Loucy (cell line): Measurements from ENCODE around the gene LAPTM5.

Experiments
- EZH2phosphoT487 ChIP-seq: fragments of 200-600 bp; IDR thresholded peaks from 2 replicates; pipeline ENCODE4 v1.6.1; 2018; ENCODE audit warnings: antibody characterized with exemption, mild to moderate bottlenecking, moderate library complexity, borderline replicate concordance
- TF ChIP-seq, protein P1 (sequence below): fragments of 200-600 bp; sonication (generic); conservative IDR thresholded peaks from 2 replicates; pipeline ENCODE4 v1.5.1; 2014; ENCODE audit warnings: mild to moderate bottlenecking, antibody characterized with exemption, low read length

DNA sequence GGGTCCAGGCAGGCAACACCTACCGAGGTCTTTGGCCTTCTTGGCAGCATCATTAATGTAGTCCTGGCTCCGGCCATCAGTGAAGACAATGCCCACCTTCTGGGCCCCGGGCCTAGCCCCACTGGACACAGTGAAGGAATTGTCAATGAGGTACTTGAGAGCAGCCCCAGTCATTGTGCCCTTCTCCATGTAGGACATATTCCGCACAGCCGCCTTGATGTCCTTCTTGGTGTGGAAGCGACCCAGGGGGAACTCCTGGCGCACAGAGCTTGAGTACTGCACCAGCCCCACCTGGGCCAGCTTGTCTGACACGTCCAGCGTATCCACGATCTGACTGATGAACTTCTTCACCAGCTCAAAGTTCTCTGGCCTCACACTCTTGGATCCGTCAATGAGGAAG is 41.7 kb downstream of the LAPTM5 start:
- TF ChIP-seq, protein P1, sequence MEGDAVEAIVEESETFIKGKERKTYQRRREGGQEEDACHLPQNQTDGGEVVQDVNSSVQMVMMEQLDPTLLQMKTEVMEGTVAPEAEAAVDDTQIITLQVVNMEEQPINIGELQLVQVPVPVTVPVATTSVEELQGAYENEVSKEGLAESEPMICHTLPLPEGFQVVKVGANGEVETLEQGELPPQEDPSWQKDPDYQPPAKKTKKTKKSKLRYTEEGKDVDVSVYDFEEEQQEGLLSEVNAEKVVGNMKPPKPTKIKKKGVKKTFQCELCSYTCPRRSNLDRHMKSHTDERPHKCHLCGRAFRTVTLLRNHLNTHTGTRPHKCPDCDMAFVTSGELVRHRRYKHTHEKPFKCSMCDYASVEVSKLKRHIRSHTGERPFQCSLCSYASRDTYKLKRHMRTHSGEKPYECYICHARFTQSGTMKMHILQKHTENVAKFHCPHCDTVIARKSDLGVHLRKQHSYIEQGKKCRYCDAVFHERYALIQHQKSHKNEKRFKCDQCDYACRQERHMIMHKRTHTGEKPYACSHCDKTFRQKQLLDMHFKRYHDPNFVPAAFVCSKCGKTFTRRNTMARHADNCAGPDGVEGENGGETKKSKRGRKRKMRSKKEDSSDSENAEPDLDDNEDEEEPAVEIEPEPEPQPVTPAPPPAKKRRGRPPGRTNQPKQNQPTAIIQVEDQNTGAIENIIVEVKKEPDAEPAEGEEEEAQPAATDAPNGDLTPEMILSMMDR = no peak
- no peak for TF ChIP-seq EZH2phosphoT487
